Fibroblast of skin of abdomen (primary cell): ENCODE data around the gene ADGRB3.

Experiments
- DNase-seq: peaks from one replicate; pipeline ENCODE4 v3.0.0-alpha.2; 2013

ADGRB3 gene

GRCh38 chr6:68709091-68709490 is 74.0 kb downstream of the ADGRB3 start:
- DNase-seq, result no peak

- DNase-seq, result no peak
These were observed 74.8 kb downstream of the ADGRB3 start for GRCh38 chr6:68709882-68710281.

- no peak for DNase-seq
These were observed 75.4 kb downstream of the ADGRB3 start for GRCh38 chr6:68710496-68710895.

- no peak for DNase-seq
These were observed 75.8 kb downstream of the ADGRB3 start for GRCh38 chr6:68710916-68711315.

- no peak for DNase-seq
These were observed 76.4 kb downstream of the ADGRB3 start for GRCh38 chr6:68711386-68712000.

- no peak for DNase-seq
These were observed 81.5 kb downstream of the ADGRB3 start for GRCh38 chr6:68716620-68717019.

- DNase-seq, result peak; percentile 92
These were observed 83.4 kb downstream of the ADGRB3 start for GRCh38 chr6:68718385-68719073.

GRCh38 chr6:68719761-68720160 is 84.7 kb downstream of the ADGRB3 start:
- no peak for DNase-seq

- no peak for DNase-seq
These were observed 87.9 kb downstream of the ADGRB3 start for GRCh38 chr6:68722891-68723527.

- no peak for DNase-seq
These were observed 89.0 kb downstream of the ADGRB3 start for GRCh38 chr6:68724060-68724459.

GRCh38 chr6:68726337-68726736 is 91.3 kb downstream of the ADGRB3 start:
- DNase-seq, result no peak

GRCh38 chr6:68726992-68727391 is 91.9 kb downstream of the ADGRB3 start:
- no peak for DNase-seq

GRCh38 chr6:68727699-68728098 is 92.6 kb downstream of the ADGRB3 start:
- no peak for DNase-seq

GRCh38 chr6:68728159-68728979 is 93.3 kb downstream of the ADGRB3 start:
- peak; percentile 30 for DNase-seq

- DNase-seq, result no peak
These were observed 94.4 kb downstream of the ADGRB3 start for GRCh38 chr6:68729377-68729903.

GRCh38 chr6:68730291-68731054 is 95.4 kb downstream of the ADGRB3 start:
- DNase-seq, result no peak

- no peak for DNase-seq
These were observed 97.3 kb downstream of the ADGRB3 start for GRCh38 chr6:68732423-68732822.

GRCh38 chr6:68735866-68736265 is 100.8 kb downstream of the ADGRB3 start:
- no peak for DNase-seq

- peak; percentile 23 for DNase-seq
These were observed 102.0 kb downstream of the ADGRB3 start for GRCh38 chr6:68737061-68737460.

GRCh38 chr6:68738039-68738438 is 103.0 kb downstream of the ADGRB3 start:
- DNase-seq, result no peak

GRCh38 chr6:68740828-68741500 is 105.9 kb downstream of the ADGRB3 start:
- DNase-seq, result no peak
